Stimulated activated CD8-positive, alpha-beta memory T cell treated with anti-CD3 and anti-CD28 coated beads, Interleukin-4, amount 100 ng/mL, for 48 hours (primary cell): ENCODE measurements around the gene COL9A3.
A peak's percentile ranks its signal among the peaks of the same experiment; 100 is the strongest.

ENCODE experiments used
- DNase-seq: peaks from one replicate; pipeline ENCODE4 v3.0.0-alpha.2; 2020

COL9A3 gene

DNA sequence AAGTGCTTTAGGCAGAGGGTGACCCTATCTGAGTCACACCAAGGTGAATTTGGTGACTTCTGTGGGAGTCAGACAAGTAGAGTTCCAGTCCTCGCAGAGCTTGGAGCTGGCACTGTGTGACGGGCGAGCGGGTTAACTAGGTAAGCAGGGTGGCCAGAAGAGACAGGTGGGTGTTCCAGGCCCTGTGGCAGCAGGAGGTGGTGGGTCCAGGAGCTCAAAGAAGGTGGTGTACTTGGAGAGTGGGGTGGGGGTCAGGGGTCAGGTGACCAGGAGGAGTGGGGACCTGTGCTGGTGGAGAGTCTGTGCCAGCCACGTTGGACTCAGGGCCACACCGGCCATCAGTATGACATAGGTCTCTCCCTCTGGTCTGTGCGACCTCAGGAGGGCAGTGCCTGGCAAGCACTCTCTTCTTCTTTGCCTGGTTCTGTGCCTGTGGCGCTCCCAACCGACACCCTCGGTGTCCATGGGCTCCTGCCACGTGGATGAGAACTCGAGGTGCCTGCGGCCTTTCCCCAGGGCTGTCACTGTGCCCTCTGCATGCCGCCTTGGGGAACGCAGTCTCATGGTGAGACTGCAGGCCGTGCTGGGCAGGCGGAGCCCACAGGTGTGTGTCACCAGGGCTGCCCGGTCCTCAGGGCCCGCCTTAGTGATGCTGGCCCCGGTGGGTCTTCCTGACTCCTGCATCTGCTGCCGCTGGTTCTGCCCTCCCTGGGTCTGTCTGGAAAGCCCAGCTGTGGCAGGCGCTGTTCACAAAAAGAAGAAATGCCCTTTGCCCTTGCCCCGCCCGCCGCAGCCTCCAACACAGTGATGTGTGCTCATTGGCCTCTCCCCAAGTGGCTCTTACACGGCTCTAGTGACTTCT, 18.9 kb upstream of the COL9A3 start:
- DNase-seq = no peak

DNA sequence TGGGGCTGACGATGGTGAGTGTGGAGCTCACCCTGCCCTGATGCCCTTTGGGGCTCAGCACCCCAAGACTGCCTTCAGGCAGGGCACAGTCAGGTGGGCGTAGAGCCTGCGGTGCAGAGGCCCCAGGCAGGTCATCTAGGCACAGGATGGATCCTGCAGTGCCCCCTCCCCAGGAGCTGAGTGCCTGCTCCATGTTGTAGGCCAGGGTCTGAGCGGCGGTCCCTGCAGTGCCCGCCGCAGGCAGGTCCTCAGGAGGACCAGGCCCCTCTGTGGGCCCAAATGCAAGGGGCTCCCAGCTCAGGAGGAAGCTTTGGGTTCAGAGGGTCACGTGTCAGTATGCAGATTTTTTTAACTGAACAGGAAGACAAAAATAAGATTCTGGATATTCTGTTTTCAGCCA, 17.8 kb upstream of the COL9A3 start:
- DNase-seq = no peak

DNA sequence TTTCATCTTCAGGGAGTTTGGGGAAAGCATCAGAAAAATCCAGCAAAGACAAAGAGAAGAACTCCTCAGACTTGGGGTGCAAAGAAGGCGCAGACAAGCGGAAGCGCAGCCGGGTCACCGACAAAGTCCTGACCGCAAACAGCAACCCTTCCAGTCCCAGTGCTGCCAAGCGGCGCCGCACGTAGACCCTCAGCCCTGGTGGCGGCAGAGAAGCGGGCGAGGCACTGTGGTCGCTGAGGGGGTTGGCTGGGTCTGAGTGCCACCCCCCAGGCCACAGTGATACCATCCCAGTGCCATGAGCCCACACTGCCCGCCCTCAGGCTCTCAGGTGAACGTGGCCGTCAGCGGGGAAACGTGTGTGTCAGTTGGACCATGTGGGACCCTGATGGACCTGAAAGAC, 17.4 kb upstream of the COL9A3 start:
- DNase-seq = no peak

DNA sequence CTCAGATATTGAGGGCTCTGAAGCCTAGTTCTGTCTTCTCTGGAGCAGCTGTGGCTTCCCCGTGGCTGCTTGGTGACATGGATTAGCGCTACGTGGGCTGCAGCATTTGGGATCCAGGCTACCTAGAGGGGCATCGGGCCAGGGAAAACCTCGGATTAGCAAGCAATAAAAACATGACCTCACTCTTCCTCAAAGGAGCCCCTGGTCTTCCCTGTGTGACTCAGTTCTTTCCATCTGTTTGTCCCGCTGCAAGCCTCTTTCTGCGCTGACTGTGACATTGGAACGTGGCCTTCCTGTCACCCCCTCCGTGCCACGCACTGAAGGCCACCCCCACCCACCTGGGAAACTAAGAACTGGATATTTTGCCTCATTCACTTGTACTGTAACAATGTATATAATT, 17.0 kb upstream of the COL9A3 start:
- DNase-seq = no peak

DNA sequence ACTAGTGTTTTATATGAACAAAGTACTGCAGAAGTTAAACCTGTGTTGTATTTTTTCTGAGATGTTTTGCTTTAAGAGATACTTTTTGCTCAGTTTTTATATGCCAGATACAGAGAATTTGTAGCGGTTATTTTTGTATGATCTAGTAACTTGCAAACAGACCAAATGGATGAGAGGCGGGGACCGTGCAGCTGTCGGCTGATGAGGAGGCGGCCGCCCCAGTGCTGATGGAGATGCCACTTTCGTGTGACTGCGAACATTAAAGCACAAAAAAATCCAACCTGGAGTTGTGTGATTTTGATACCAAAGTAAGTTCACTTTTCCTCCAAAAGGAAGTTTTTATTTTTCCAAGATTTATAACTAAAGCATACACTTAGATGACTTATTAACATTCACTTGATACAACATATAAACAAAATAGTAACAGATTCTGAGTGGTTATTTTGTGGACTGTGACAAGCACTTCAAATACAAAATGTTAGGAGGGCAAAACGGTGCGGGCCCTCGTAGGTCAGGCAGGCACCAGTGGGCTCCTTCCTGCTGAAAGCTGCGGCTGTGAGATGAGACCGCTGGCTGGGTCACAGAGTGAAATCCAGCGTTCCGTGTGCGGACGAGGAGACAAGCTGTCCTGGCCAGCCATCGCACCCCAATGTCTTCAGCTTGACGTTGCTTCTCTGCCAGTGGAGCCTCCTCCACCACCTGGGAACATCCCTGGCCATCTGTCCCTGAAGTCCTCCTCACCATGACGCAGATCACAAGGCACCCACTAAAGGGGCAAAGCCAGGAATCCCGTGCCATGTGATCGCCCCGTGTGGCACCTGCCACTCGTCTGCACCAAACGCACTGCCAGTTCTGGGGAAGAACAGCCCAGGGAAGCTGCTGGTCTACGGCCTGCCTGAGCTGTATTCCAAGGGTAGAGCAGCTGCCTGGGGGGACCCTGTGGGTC, 16.3 kb upstream of the COL9A3 start:
- no peak for DNase-seq

DNA sequence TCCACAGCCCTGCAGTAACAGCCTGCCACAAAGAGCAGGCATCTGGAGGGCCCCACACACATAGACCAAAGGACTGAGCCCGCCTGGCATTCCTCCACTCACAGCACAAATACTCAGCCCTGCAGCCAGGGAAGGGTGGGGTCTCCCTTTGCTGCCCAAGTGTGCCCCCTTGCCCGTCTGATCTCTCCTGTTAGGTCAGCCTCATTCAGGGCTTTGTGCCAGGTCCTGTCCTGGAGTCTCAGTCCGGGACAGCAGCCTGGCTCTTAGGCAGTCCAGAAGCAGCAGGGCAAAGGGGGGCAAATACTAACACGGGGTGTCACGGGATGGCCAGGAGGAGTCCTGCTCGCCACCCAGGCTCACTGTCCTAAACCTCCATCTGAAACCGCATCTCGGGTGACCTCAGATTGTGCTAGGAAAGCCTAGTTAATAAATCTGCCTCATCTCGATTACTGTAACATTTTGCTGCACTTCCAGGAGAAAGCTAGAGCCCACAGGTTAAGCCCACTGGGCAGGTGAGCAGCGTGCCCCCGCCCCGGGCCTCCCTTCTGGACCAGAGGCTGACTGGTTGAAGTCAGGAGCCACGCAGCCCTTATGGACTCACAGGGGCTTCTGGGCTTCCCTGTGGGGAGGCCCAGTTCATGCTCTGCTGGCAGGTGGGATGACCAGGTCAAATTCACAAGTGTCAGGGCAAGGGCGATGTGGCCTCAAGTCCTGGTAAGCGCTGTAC, 15.4 kb upstream of the COL9A3 start:
- no peak for DNase-seq

DNA sequence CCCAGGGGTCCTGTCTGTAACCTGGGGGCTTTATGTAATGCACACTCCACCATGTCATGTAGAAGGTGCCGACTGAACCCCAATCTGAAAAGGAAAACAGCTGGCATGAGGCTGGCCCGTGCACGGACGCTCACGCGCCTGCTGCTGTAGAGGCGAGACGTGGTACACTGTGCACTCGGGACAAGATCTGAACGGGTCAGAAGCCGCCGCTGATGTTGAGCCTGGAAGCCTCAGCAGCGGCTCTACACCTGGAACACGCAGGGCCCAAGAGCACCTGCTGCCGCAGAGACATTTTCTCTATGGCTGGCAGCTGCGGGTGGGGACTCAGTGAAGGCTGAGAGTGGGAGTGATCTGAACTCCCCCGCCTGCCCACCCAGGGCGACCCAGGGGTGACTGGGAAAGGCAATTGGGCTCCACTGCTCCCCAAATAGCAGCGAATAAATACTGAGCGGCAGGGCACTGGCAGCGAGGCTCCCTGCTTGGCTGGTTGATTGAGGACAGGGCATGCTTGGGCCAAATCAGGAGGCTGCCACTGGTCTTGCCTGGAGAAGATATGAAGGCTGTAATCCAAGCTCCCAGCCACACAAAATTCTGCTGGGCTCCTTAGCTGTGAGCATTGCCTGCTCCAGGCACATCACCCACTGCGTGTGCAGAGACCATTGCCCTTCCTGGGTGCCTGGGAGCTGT, 14.7 kb upstream of the COL9A3 start:
- DNase-seq = no peak

DNA sequence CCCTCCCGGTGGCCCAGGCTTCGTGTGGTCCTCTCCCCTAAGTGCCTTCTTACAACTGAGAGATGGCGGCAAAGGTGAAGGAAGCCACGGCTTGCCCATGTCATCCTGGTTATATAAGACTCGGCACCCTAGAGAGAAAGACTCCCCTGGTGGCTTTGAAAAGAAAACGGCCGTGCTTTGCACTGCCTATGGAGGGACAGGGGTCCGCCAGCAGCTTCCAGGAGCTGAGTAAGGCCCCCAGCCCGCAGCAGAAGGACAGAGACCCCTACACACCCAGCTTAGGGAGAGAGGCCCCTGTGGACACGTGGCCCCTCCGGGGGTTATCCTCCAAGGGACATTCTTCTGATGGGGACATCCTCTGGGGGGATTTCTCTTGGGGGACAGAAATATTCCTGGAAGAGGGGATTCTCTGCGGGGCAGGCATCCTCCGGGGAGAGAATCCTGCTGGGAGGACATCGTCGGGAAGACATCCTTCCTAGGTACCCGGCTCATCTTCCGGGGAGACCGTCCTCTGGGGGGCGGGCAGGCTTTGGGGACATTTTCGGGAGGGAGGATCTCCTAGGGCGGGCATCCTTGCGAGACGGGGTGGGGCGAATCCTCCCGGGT, 12.7 kb upstream of the COL9A3 start:
- peak; percentile 47 for DNase-seq

DNA sequence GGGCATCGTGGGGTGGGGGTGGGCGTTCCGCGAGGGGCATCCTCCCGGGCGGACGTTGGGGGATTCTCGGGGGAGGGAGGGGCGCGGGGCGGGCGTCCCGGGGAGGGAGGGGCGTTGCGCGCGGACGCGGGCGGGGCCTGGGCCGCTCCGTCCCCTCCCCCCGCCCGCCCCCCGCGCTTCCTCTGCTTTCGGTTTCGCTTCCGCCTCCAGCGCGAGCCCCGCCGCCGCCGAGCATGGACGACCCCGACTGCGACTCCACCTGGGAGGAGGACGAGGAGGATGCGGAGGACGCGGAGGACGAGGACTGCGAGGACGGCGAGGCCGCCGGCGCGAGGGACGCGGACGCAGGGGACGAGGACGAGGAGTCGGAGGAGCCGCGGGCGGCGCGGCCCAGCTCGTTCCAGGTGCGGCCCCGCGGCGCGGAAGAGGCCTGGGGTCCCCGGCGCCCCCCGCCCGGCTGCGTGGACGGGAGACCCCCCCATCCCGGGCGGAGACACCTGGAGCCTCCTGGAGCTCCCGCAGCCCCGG, 12.2 kb upstream of the COL9A3 start, which contains the start of gene OGFR:
Gene OGFR, plus strand, starts transcription at position 209 of the 528 bp plus-strand sequence. Its CDS starts 25 bp downstream, at position 234.
- DNase-seq = peak; percentile 80

DNA sequence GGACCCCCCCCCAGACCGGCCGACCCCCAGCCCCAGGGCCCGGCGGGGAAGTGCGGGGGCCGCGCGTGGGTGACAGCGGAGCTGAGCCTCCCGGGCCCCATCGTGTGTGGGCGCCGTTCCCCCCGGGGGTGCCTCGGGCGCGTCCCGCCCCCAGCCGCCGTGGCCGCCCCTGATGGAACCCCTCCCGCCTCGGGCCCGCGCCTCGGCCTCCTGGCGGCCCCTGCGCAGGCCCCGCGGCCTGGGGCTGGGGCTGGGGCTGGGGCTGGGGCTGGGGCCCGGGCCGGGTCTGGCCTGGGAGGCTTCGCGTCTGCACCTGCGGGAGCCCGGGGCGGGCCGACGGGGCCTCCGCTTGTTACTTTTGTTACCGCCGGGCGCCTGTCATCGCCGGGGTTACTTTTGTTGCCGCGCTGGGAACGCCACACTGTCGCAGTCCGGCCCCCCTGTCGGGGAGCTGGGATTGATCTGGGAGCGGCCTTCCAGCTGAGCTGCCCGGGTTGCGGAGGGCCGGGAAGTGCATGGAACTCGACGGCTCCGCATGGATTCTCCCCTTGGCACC, 11.6 kb upstream of the COL9A3 start:
- DNase-seq = peak; percentile 52

DNA sequence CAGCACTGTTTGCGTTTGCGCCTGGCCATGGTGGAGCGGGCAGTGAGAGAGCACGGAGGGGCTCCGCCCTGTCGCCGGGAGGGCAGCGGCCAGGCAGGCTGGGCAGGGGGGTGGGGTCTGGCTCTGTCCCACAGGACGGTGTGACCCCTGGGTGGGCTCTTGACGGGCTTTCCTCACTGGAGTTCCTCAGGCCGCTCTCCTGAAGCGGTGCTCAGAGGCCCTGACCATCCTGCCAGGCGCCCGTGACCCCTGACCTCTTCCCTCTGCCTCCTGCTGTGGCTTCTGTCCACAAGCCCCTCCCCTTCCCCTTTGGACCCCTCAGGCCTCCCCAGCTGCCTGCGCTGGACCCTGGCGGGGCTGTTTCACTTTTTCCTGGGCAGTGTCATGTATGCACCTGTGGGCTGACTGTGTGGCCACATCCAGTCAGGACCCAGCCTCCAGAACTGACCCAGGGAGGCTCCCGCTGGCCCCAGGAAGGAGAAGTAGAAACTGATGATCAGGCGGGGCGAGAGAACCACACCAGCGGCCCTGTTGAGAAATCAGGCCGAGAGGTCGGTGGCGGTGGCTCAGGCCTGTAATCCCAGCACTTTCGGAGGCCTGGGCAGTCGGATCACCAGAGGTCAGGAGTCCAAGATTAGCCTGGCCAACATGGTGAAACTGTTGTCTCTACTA, 11.0 kb upstream of the COL9A3 start:
- DNase-seq = no peak

DNA sequence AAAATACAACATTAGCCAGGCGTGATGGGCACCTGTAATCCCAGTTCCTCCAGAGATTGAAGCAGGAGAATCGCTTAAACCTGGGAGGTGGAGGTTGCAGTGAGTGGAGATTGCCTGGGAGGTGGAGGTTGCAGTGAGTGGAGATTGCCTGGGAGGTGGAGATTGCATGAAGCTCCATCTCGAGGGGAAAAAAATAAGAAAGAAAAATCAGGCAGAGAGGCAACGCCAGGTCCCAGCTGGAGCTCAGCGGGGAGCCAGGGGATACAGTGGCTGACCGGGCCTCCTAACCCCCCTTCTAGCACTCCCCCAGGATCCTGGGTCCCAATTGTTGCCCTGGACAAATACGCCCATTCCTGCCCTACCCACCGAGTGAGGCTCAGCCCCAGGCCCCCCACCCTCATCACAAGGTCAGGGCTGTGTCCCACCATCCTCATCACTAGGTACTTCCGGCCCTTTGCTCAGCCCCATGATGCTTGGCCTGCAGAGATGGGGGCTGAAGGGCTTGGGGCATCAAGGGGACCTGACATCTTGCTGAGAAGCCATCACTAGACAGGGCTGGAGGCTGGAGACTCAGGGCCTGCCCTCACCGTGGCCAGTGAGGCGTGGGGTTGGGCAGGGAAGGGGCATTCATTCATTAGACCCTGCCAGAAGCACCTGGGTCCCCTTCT, 10.3 kb upstream of the COL9A3 start:
- DNase-seq = no peak

DNA sequence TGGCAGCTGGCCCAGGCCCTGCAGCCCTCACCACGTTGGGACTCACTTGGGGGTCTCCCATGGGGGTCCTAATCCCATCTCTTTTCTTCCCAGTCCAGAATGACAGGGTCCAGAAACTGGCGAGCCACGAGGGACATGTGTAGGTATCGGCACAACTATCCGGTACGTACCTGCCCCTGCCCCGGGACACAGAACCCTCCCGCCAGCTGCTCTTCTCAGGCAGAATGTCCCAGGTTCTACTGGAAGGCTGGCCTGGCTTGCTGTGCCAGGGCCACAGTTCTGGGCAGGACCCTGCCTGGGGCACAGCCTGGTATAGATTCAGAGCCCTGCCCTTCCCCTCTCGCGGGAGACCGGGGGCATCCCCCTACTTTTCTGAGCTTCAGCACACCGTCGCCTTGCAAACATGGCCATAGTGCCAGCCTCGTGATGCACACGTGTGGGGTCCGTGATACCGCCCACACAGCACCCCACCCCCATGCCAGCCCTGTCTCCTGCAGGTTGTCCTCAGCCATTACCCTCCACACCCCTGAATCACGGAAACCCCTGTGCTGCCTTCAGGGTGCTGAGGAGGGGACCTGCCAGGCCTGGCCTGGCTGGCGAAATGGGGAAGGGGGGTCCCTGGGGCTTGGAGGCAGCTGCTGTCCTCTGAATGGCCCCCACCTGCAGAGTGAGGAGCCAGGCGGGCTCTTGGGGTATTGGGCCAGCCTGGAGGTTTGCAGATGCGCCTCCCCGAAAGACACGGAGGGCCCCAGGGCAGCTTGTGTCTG, 9.2 kb upstream of the COL9A3 start:
- DNase-seq = no peak

DNA sequence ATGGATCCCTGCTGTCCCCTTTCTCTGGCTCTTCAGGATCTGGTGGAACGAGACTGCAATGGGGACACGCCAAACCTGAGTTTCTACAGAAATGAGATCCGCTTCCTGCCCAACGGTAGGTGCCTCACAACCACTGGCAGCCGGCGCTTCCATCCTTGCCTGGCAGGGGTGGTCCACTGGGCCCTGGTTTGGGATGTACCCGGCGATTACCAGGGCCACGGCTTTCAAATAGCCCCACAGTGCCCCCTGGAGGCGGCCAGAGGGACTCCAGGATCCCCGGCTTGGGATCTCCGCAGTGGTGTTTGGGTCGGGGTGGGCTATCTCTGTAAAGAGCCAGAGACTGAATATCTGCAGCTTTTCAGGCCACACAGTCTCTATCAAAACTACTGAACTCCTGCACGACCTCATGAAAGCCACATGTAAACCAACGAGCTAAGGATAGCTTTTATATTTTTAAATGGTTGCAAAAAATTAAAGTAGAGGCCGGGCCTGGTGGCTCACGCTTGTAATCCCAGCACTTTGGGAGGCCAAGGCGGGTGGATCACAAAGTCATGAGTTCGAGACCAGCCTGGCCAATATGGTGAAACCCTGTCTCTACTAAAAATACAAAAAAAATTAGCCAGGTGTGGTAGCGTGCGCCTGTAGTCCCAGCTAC, 8.5 kb upstream of the COL9A3 start:
- peak; percentile 87 for DNase-seq

DNA sequence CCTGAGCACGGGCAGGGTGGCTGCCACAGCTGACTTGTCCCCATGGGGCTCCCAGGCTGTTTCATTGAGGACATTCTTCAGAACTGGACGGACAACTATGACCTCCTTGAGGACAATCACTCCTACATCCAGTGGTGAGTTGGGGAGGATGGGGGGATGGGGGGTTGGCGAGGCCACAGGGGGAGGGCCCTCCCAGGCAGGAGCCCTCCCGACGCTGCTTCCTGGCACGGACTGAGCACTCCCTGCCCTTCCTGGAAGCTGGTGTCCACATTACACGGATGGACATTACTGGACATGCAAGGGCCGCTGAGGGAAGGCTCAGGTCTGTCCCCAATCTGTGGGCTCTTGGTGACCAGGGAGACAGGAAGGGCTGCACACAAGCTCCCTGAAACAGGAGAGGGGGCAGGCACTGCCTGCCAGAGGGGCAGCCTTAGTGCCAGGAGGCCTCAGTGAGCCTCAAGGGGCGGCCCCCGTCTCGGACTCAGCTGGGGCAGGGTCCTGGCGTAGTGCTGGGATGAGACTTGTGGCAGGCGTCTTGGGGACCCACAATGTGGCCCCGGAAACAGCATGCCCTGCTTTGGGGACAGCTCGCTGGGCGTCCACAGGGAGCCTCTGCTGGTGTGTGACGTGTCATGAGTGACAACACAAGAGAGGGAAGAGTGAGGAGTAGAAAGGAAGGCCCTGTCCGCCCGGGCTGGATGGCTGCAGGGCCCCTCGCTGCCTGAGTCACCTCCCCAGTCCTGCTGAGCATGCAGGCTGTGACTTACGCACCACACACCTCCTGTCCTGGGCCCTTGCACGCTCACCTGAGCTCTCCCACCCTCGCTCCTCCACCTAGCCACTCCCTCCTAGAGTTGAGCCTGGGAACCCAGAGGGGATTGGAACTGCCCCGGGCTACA, 7.1 kb upstream of the COL9A3 start:
- no peak for DNase-seq

DNA sequence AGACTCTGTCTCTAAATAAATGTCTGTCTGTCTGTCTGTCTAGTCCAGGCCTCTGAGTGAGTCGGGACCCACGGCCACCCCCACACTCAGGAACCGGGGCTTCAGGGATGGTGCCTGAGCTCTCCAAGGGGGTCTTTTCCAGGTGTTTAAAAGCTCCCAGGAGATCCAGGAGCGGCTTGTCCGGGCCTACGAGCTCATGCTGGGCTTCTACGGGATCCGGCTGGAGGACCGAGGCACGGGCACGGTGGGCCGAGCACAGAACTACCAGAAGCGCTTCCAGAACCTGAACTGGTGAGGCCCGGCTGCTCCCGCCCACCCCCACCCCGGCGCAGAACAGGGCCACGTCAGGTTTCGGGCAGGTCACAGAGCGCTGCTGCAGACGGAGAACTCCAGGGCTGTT, 5.5 kb upstream of the COL9A3 start:
- no peak for DNase-seq

DNA sequence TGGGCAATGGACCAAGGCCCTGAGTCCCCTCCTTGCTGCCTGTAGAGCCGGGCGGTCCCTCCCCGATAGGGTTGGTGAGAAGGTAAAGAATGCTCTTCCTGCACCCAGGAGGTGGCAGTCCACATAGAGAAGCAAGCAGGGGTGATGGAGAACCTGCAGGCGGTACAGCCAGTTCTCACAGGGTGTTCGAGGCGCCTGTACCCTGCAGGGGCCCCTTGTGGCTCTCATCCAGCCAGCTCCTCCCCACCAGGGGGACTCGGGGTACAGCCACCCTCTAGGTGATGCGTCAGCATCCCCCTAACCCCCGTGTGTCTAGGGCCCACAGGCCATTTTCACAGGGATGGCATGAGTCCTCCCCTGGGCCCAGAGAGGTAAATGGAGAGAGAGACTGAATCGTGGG, 5.1 kb upstream of the COL9A3 start:
- no peak for DNase-seq
